Body of pancreas (tissue), 4 donors: ENCODE results near the gene S100A7. TPM values are rescaled to one million over a fixed set of nuclear protein-coding genes. Genes with fewer than 3 reads are reported as not detected.

ENCODE experiments used
- ATAC-seq: fragments of 150-250 bp; one replicate; pipeline ENCODE4 v1.9.1; 2016
- DNase-seq, 4 donors: peaks; one replicate each; pipeline ENCODE4 v3.0.0-alpha.2; 2019
- H3K27ac ChIP-seq, 4 donors: fragments of 200-600 bp; sonication (generic); 1 replicate in 3 of 4; 2 replicates in 1 of 4; pipeline versions ENCODE4 v1.5.1 to v1.6.1; 2016 to 2019; ENCODE audit warnings: mild to moderate bottlenecking in 1 of 4, mixed read lengths in 1 of 4, moderate library complexity in 1 of 4
- H3K27me3 ChIP-seq, 2 donors: fragments of 200-600 bp; sonication (generic); one replicate each; pipeline ENCODE4 v1.6.0; 2016; ENCODE audit warnings: mild to moderate bottlenecking in 1 of 2
- H3K36me3 ChIP-seq, 2 donors: fragments of 200-600 bp; sonication (generic); replicated peaks in 1 of 2; 2 replicates each; pipeline ENCODE4 v1.5.1; 2016; ENCODE audit warnings: low read depth in 2 of 2; ENCODE audit not compliant: insufficient read depth in 1 of 2
- H3K4me1 ChIP-seq: fragments of 200-600 bp; sonication (generic); one replicate; pipeline ENCODE4 v1.6.0; 2016
- H3K4me3 ChIP-seq, 2 donors: fragments of 200-600 bp; sonication (generic); 1 replicate in 1 of 2; 2 replicates in 1 of 2; pipeline ENCODE4 v1.5.1; 2016 to 2019
- H3K9me3 ChIP-seq, 3 donors: fragments of 200-600 bp; sonication (generic); 1 replicate in 2 of 3; 2 replicates in 1 of 3; pipeline ENCODE4 v1.5.1; 2016
- CTCF ChIP-seq, 7 experiments: fragments of 450-650 bp in 4 of 7; fragments of 200-600 bp in 3 of 7; sonication (generic) in 3 of 7; IDR thresholded peaks; one replicate each; pipeline ENCODE4 v1.5.1; 2016 to 2019; ENCODE audit warnings: antibody characterized with exemption in 7 of 7
- POLR2A ChIP-seq, 3 donors: fragments of 450-650 bp; IDR thresholded peaks; one replicate each; pipeline ENCODE4 v1.6.1; 2016; ENCODE audit warnings: antibody characterized with exemption in 3 of 3, mild to moderate bottlenecking in 2 of 3
- WGBS, 2 donors: methylation state at CpG; one replicate each; pipeline ENCODE4 v1.1.5; 2017; 5-methylcytosine and 5-hydroxymethylcytosine counted together
- intact Hi-C: fragments of 100-400 bp; cut with DNase I; formaldehyde crosslinking; loops from one replicate; pipeline ENCODE4 v1.15.1; 2023
- total RNA-seq, 2 donors: library from RNA; depleted of rRNA; stranded (reverse); fragments of >200 nt; gene quantifications; one replicate each; pipeline ENCODE4 v1.1.0, GENCODE V29; 2016

S100A7 gene
- total RNA-seq, 2 donors from 2014 or later: not detected

- ATAC-seq (no peak), DNase-seq (no peak)
- H3K4me1 ChIP-seq: peaks cover 3% of the 10 kb centered on the region
- 47 to 52% methylated on average over 3 to 6 of the region's 6 CpGs for WGBS, 2 donors
- no peaks in the 10 kb centered on the region for H3K36me3 ChIP-seq
- no peaks in the 10 kb centered on the region for H3K9me3 ChIP-seq
- no peak overlapping the region for H3K4me3 ChIP-seq
- TF ChIP-seq POLR2A (IDR thresholded peaks at IDR 0.05): no peak
- no peak for TF ChIP-seq CTCF (IDR thresholded peaks at IDR 0.05)
- H3K27me3 ChIP-seq: no peaks in the 10 kb centered on the region
- H3K27ac ChIP-seq: no peak overlapping the region
- intact Hi-C loops: loop anchor here (5.0 kb wide), 1 partner anchor 138 kb away; the partner anchor contains the start of gene S100A9
Measured at GRCh38 chr1:153495536-153495935, 35.1 kb upstream of the S100A7 start.

DNA sequence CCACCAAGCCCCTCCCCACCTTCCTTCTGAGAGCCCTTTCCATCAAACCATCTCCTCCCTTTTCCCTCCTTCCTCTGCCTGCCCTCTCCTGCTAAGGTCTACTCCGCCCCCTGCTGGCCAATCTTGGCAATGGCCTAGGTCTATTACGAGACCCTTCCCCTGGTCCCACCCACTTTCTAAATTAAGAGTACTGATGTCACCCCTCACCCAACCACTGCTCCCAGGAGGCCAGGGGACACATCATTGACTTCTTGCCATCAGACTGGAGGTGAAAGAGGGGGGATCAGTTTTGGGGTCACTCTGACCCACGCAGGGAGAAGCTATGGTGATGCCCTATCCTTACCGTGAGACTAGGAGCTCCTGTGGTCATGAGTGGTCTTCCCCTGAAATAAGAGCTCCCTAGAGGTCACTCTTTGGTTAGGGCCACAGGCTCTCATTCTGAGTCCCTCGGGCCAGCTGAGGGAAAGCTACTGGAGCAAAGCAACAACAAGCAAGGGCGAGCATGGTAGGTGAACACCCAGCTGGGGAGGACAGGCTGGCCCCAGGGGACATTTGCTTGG lies 34.6 kb upstream of the S100A7 start:
- Histone ChIP-seq H3K4me3 (no peak overlapping the region), H3K4me1 (peaks cover 8% of the 10 kb centered on the region), H3K27ac (no peak overlapping the region), H3K27me3 (no peaks in the 10 kb centered on the region), H3K9me3 (no peaks in the 10 kb centered on the region), H3K36me3 (no peaks in the 10 kb centered on the region)
- WGBS, 2 donors: 26 to 37% methylated on average over 5 to 6 of the region's 6 CpGs
- intact Hi-C loops: loop anchor here (5.0 kb wide), 1 partner anchor 138 kb away; the partner anchor contains the start of gene S100A9
- no peak for ATAC-seq
- peak; percentile 63 to 79 (median 67) for DNase-seq
- TF ChIP-seq CTCF (IDR thresholded peaks at IDR 0.05) (peak; percentile 71 to 96 (median 82)), POLR2A (IDR thresholded peaks at IDR 0.05) (no peak)

DNA sequence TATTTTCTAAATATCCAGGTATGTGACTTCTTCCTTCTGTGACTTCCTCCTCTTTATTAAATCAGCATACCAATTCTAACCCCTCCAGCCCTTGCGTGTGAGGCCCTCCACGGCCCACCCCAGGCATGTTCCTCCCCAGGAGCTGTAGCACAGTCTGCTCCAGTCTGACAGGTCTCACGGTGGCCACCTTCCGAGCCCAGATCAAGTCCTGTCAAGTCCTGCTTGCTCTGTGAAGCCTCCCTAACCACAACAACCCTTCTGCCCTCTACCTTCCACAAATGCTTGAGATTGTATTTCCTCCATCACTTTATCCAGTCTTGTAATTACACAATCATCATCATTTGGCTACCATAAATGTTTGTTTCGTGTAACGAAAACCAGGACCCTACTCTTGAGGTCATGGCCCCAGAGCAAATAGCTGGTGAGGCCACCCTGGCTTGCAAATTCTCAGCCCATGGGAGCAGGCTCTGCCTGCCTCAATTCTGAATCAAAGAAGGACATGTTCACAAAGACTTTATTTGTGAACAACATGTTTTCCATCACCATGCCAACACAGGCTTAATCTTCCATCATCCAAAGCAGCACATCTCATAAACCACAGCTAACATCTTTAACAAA lies 33.0 kb upstream of the S100A7 start:
- H3K4me1 ChIP-seq: peaks cover 11% of the 10 kb centered on the region
- H3K4me3 ChIP-seq: no peak overlapping the region
- no peaks in the 10 kb centered on the region for H3K9me3 ChIP-seq
- no peak overlapping the region for H3K27ac ChIP-seq
- TF ChIP-seq CTCF (IDR thresholded peaks at IDR 0.05): no peak
- no peak for TF ChIP-seq POLR2A (IDR thresholded peaks at IDR 0.05)
- no peaks in the 10 kb centered on the region for H3K27me3 ChIP-seq
- intact Hi-C loops: no loop called here
- H3K36me3 ChIP-seq: no peaks in the 10 kb centered on the region
- WGBS, 2 donors: 74 to 77% methylated on average over 6 of the region's 6 CpGs
- ATAC-seq (no peak), DNase-seq (peak in 1 of 4 donors; percentile 5)

DNA sequence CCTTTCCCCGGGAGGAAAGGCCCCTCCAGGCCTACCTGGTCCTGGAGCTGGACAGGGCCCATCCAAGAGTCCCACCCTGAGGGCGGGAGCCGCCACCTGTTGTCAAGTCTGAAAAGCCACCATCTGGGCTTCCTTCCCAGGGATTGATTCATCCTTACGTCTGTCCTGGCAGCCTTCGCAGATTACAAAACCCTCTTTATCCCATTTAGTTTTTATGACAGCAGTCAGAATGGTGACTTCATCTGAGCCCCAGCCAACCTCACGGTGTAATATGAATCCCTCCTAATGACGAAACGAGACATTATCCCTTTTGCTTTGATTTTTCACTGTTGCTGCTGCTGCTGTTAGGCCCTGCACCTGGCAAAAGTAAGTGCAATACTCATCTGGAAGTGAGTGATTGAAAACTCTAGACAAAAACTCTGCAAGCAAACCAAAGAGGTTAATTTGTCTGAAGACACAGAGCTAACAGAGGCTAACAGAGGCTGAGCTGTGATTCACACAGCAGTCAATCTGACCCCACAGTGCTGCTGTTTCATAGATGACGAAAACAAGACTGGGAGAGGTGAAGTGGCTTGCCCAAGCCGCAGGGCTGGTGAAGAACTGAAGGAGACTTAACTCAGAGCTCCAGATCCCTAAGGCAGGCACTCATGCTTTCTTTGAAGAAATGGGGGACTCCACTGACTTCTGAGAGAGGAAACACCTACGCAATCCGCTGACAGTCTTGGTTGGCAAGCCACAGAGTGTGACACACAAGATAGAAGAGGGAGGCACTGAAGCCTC lies 30.0 kb upstream of the S100A7 start:
- no peaks in the 10 kb centered on the region for H3K36me3 ChIP-seq
- TF ChIP-seq POLR2A (IDR thresholded peaks at IDR 0.05) (no peak), CTCF (IDR thresholded peaks at IDR 0.05) (no peak)
- no peak overlapping the region for H3K4me3 ChIP-seq
- intact Hi-C loops: no loop called here
- H3K27me3 ChIP-seq: no peaks in the 10 kb centered on the region
- peaks cover 11% of the 10 kb centered on the region for H3K4me1 ChIP-seq
- H3K27ac ChIP-seq: peak overlapping the region; percentile 15 to 36 (median 28)
- 37 to 39% methylated on average over 11 to 12 of the region's 12 CpGs for WGBS, 2 donors
- ATAC-seq (peak; percentile 85), DNase-seq (peak; percentile 40 to 72 (median 64))
- no peaks in the 10 kb centered on the region for H3K9me3 ChIP-seq
